Hematopoietic multipotent progenitor cell (in vitro differentiated cells): ENCODE results near the gene CEBPB. TPM values are rescaled to one million over a fixed set of nuclear protein-coding genes. Genes with fewer than 3 reads are reported as not detected.
A peak's percentile ranks its signal among the peaks of the same experiment; 100 is the strongest.
"Not testable (repeated sequence)": the region's sequence is repeated elsewhere in the genome, so short reads cannot be mapped to it uniquely, and the experiment has no call there.

ENCODE experiments used
- DNase-seq, 3 donors: peaks; one replicate each; pipeline ENCODE4 v3.0.0-alpha.2; 2011 to 2015; ENCODE audit warnings: low read depth in 2 of 3, low spot score in 2 of 3
- total RNA-seq: library from RNA; depleted of rRNA; stranded (reverse); fragments of >200 nt; gene quantifications from one replicate; pipeline ENCODE4 v1.2.3, GENCODE V29; 2012

The CEBPB gene
- total RNA-seq, 1 donor = 22.4 TPM

GRCh38 chr20:50208085-50208491 is 17.5 kb downstream of the CEBPB start:
- DNase-seq = no peak

GRCh38 chr20:50208815-50209214 is 18.2 kb downstream of the CEBPB start:
- not testable (repeated sequence) for DNase-seq

- no peak for DNase-seq
Measured at GRCh38 chr20:50210066-50210619, 19.5 kb downstream of the CEBPB start.

- DNase-seq = no peak
Measured at GRCh38 chr20:50211091-50211490, 20.5 kb downstream of the CEBPB start.

- DNase-seq = no peak
Measured at GRCh38 chr20:50213531-50214106, 23.0 kb downstream of the CEBPB start.

GRCh38 chr20:50214226-50215024 is 23.8 kb downstream of the CEBPB start:
- no peak for DNase-seq

GRCh38 chr20:50215101-50215690 is 24.6 kb downstream of the CEBPB start:
- DNase-seq = peak in 1 of 3 donors; percentile 13

GRCh38 chr20:50215926-50216325 is 25.3 kb downstream of the CEBPB start:
- no peak for DNase-seq

GRCh38 chr20:50216543-50217206 is 26.0 kb downstream of the CEBPB start:
- no peak for DNase-seq

GRCh38 chr20:50217207-50217949 is 26.7 kb downstream of the CEBPB start:
- no peak for DNase-seq

GRCh38 chr20:50218987-50219435 is 28.4 kb downstream of the CEBPB start:
- no peak for DNase-seq

GRCh38 chr20:50219600-50219999 is 29.0 kb downstream of the CEBPB start:
- DNase-seq = no peak

GRCh38 chr20:50220093-50220893 is 29.7 kb downstream of the CEBPB start:
- DNase-seq = no peak

- DNase-seq = no peak
Measured at GRCh38 chr20:50220894-50221365, 30.3 kb downstream of the CEBPB start.

- DNase-seq = no peak
Measured at GRCh38 chr20:50221501-50222308, 31.1 kb downstream of the CEBPB start.

- no peak for DNase-seq
Measured at GRCh38 chr20:50222309-50223038, 31.8 kb downstream of the CEBPB start.

GRCh38 chr20:50223039-50224005 is 32.7 kb downstream of the CEBPB start:
- DNase-seq = no peak
